HEK293 (cell line): ENCODE results near the gene SETD1A.

Experiments used
- BCL11B ChIP-seq: fragments of 450-650 bp; formaldehyde crosslinking; IDR thresholded peaks from 2 replicates; pipeline ENCODE4 v1.5.1; 2016; ENCODE audit warnings: low read depth, missing biosample characterization, missing genetic modification characterization
- FEZF1 ChIP-seq: fragments of 450-650 bp; formaldehyde crosslinking; IDR thresholded peaks from 2 replicates; pipeline ENCODE4 v1.5.1; 2016; ENCODE audit warnings: missing biosample characterization, missing genetic modification characterization
- GLIS1 ChIP-seq: fragments of 450-650 bp; formaldehyde crosslinking; IDR thresholded peaks from 2 replicates; pipeline ENCODE4 v1.5.1; 2016; ENCODE audit warnings: missing biosample characterization, missing genetic modification characterization
- PATZ1 ChIP-seq: fragments of 450-650 bp; formaldehyde crosslinking; IDR thresholded peaks from 2 replicates; pipeline ENCODE4 v1.5.1; 2016; ENCODE audit warnings: missing biosample characterization, missing genetic modification characterization
- PBX3 ChIP-seq: sonication (generic); formaldehyde crosslinking; IDR thresholded peaks from 2 replicates; pipeline ENCODE4 v1.8.1; 2022; ENCODE audit warnings: mild to moderate bottlenecking, moderate library complexity, missing genetic modification reagents
- PRDM2 ChIP-seq: fragments of 450-650 bp; formaldehyde crosslinking; IDR thresholded peaks from 2 replicates; pipeline ENCODE4 v1.5.1; 2016; ENCODE audit warnings: missing biosample characterization, missing genetic modification characterization, borderline replicate concordance
- REST ChIP-seq: fragments of 450-650 bp; formaldehyde crosslinking; IDR thresholded peaks from 2 replicates; pipeline ENCODE4 v1.5.1; 2016; ENCODE audit warnings: missing biosample characterization, missing genetic modification characterization
- SALL2 ChIP-seq: fragments of 450-650 bp; formaldehyde crosslinking; IDR thresholded peaks from 2 replicates; pipeline ENCODE4 v1.5.0; 2017; ENCODE audit warnings: missing biosample characterization, mild to moderate bottlenecking, missing genetic modification characterization, borderline replicate concordance
- SP2 ChIP-seq: fragments of 450-650 bp; formaldehyde crosslinking; IDR thresholded peaks from 2 replicates; pipeline ENCODE4 v1.5.1; 2016; ENCODE audit warnings: missing biosample characterization, missing genetic modification characterization
- SP3 ChIP-seq: fragments of 450-650 bp; formaldehyde crosslinking; IDR thresholded peaks from 2 replicates; pipeline ENCODE4 v1.5.1; 2016; ENCODE audit warnings: missing biosample characterization, missing genetic modification characterization
- TRIM28 ChIP-seq: IDR thresholded peaks from 2 replicates; pipeline ENCODE4 v1.6.1; 2011; ENCODE audit warnings: low read length, control low read depth, borderline replicate concordance
- ZBTB26 ChIP-seq: fragments of 450-650 bp; formaldehyde crosslinking; optimal IDR thresholded peaks from 2 replicates; pipeline ENCODE3; 2016; ENCODE audit warnings: missing biosample characterization, mild to moderate bottlenecking, missing genetic modification characterization
- ZNF148 ChIP-seq: fragments of 450-650 bp; formaldehyde crosslinking; IDR thresholded peaks from 2 replicates; pipeline ENCODE4 v1.5.0; 2017; ENCODE audit warnings: missing biosample characterization, missing genetic modification characterization, borderline replicate concordance
- ZNF26 ChIP-seq: fragments of 450-650 bp; formaldehyde crosslinking; IDR thresholded peaks from 2 replicates; pipeline ENCODE4 v1.5.1; 2016; ENCODE audit warnings: missing biosample characterization, missing genetic modification characterization
- ZNF341 ChIP-seq: fragments of 450-650 bp; formaldehyde crosslinking; IDR thresholded peaks from 2 replicates; pipeline ENCODE4; 2016; ENCODE audit warnings: low read depth, missing biosample characterization, missing genetic modification characterization
- ZNF544 ChIP-seq: fragments of 450-650 bp; formaldehyde crosslinking; IDR thresholded peaks from 2 replicates; pipeline ENCODE4 v1.5.0; 2017; ENCODE audit warnings: missing biosample characterization, missing genetic modification characterization
- ZNF600 ChIP-seq: fragments of 450-650 bp; formaldehyde crosslinking; IDR thresholded peaks from 2 replicates; pipeline ENCODE4 v1.5.1; 2016; ENCODE audit warnings: missing biosample characterization, missing genetic modification characterization
- ZNF664 ChIP-seq: fragments of 450-650 bp; formaldehyde crosslinking; IDR thresholded peaks from 2 replicates; pipeline ENCODE4 v1.5.1; 2016; ENCODE audit warnings: missing biosample characterization, missing genetic modification characterization
- ZNF707 ChIP-seq: fragments of 450-650 bp; formaldehyde crosslinking; IDR thresholded peaks from 2 replicates; pipeline ENCODE4 v1.5.1; 2016; ENCODE audit warnings: missing biosample characterization, missing genetic modification characterization

The SETD1A gene

GRCh38 chr16:30947859-30948666, 9.5 kb upstream of the SETD1A start (continued):
- TF ChIP-seq REST (tag by site-specific recombination): no peak
- TF ChIP-seq TRIM28: no peak
- TF ChIP-seq ZNF544: no peak
- no peak for TF ChIP-seq PRDM2 (tag by site-specific recombination)
- TF ChIP-seq PATZ1 (tag by site-specific recombination): peak; percentile 90
- peak; percentile 90 for TF ChIP-seq SP2 (tag by site-specific recombination)
- TF ChIP-seq ZNF341 (tag by site-specific recombination): peak; percentile 87
- TF ChIP-seq BCL11B (tag by site-specific recombination): no peak
- peak; percentile 99 for TF ChIP-seq FEZF1 (tag by site-specific recombination)
- TF ChIP-seq PBX3 (CRISPR knock-in tag): peak; percentile 74; the same call in 1 of the 2 replicates
- no peak for TF ChIP-seq ZNF664 (tag by site-specific recombination)
- TF ChIP-seq ZNF600 (tag by site-specific recombination): no peak
- TF ChIP-seq GLIS1 (tag by site-specific recombination): peak; percentile 83
- peak; percentile 82 for TF ChIP-seq SP3 (tag by site-specific recombination)
- no peak for TF ChIP-seq ZBTB26
- no peak for TF ChIP-seq ZNF707
- no peak for TF ChIP-seq ZNF148 (tag by site-specific recombination)
- no peak for TF ChIP-seq SALL2 (tag by site-specific recombination)
- no peak for TF ChIP-seq ZNF26
